HUES64 (cell line): ENCODE data around the gene GUCY1A2.
"Not testable (repeated sequence)": the region's sequence is repeated elsewhere in the genome, so short reads cannot be mapped to it uniquely, and the experiment has no call there.

Experiments used
- H3K27ac ChIP-seq: 2 replicates; pipeline ENCODE4 v1.7.0; 2013; ENCODE audit warnings: low read depth, low read length, inconsistent platforms
- H3K27me3 ChIP-seq: 2 replicates; pipeline ENCODE4 v1.6.1; 2013; ENCODE audit warnings: mild to moderate bottlenecking, low read length; ENCODE audit not compliant: insufficient read depth
- H3K36me3 ChIP-seq: 2 replicates; pipeline ENCODE4 v1.6.1; 2013; ENCODE audit warnings: mild to moderate bottlenecking, low read length; ENCODE audit not compliant: insufficient read depth
- H3K4me1 ChIP-seq: 2 replicates; pipeline ENCODE4 v1.6.1; 2013; ENCODE audit warnings: mild to moderate bottlenecking, low read length, moderate library complexity; ENCODE audit not compliant: insufficient read depth
- H3K4me3 ChIP-seq: 2 replicates; pipeline ENCODE4 v1.5.1; 2013; ENCODE audit warnings: mild to moderate bottlenecking, low read length, moderate library complexity
- H3K9ac ChIP-seq: 2 replicates; pipeline ENCODE4 v1.6.1; 2013; ENCODE audit warnings: mild to moderate bottlenecking, low read depth, low read length
- H3K9me3 ChIP-seq: 2 replicates; pipeline ENCODE4 v1.6.1; 2013; ENCODE audit warnings: low read depth, low read length; ENCODE audit not compliant: insufficient read depth
- WGBS: fragments of 150-250, 120-280 bp; methylation state at CpG from one replicate; pipeline ENCODE4 v1.1.7; 2013; ENCODE audit warnings: missing lambda C conversion rate; 5-methylcytosine and 5-hydroxymethylcytosine counted together

The GUCY1A2 gene

GRCh38 chr11:106834567-106834966, 183.7 kb downstream of the GUCY1A2 start:
- Histone ChIP-seq H3K9ac (no peak overlapping the region), H3K27ac (no peak overlapping the region), H3K4me3 (no peak overlapping the region), H3K4me1 (no peaks in the 10 kb centered on the region), H3K9me3 (no peaks in the 10 kb centered on the region), H3K36me3 (no peaks in the 10 kb centered on the region), H3K27me3 (no peaks in the 10 kb centered on the region)
- WGBS = 83% methylated on average over 2 of the region's 2 CpGs

DNA sequence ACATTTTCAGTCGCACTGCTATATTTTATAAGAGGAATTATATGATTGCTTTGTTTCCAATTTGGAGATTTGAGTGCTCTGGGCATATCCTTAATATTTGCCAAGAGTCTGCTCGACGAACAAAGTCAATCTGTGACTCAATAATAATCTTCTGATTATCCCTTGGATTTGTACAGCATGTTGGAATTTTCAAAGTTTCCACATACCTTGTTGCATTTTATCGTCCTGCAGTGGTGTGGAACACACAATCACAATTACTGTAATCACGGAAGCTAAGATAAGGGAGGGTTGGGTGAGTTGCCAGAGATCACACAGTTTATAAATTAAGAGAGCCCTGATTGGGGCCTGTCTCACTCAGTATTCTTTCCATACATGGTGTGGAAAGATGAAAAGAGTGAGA, 189.3 kb downstream of the GUCY1A2 start:
- H3K4me1 ChIP-seq = no peaks in the 10 kb centered on the region
- WGBS = 92% methylated on average over 5 of the region's 5 CpGs
- H3K36me3 ChIP-seq = no peaks in the 10 kb centered on the region
- no peaks in the 10 kb centered on the region for H3K9me3 ChIP-seq
- H3K4me3 ChIP-seq = no peak overlapping the region
- no peaks in the 10 kb centered on the region for H3K27me3 ChIP-seq
- H3K27ac ChIP-seq = no peak overlapping the region
- H3K9ac ChIP-seq = no peak overlapping the region

GRCh38 chr11:106828576-106828975, 189.7 kb downstream of the GUCY1A2 start:
- Histone ChIP-seq H3K4me3 (no peak overlapping the region), H3K27ac (no peak overlapping the region), H3K9ac (no peak overlapping the region), H3K27me3 (no peaks in the 10 kb centered on the region), H3K4me1 (no peaks in the 10 kb centered on the region), H3K9me3 (no peaks in the 10 kb centered on the region), H3K36me3 (no peaks in the 10 kb centered on the region)
- WGBS = 93% methylated on average over 3 of the region's 3 CpGs

DNA sequence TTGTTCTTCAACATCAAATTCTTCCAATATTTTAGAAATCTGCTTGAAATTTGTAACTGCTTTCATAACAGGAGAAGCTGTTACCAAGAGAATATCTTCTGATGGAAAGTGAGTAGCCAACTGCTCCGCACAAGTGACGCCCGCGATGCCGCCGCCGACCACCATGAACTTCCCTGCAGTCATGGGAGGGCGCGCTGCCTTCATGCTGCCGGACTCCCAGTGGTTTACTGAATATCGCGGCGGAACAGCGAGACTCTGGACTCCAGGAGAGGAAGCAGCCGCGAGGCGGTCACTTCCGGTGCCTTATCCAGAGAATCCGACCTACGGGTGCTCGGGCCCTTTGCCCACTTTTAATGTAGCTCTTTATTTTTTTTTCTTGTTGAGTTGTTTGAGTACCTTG, 190.6 kb downstream of the GUCY1A2 start:
- Histone ChIP-seq H3K27me3 (no peaks in the 10 kb centered on the region), H3K9ac (no peak overlapping the region), H3K9me3 (no peaks in the 10 kb centered on the region), H3K27ac (no peak overlapping the region), H3K36me3 (no peaks in the 10 kb centered on the region), H3K4me3 (no peak overlapping the region), H3K4me1 (no peaks in the 10 kb centered on the region)
- 97% methylated on average over 21 of the region's 21 CpGs for WGBS

GRCh38 chr11:106826558-106826957, 191.7 kb downstream of the GUCY1A2 start:
- 98% methylated on average over 3 of the region's 3 CpGs for WGBS
- H3K36me3 ChIP-seq, H3K4me1 ChIP-seq, H3K27ac ChIP-seq, H3K9ac ChIP-seq, H3K4me3 ChIP-seq, H3K27me3 ChIP-seq, H3K9me3 ChIP-seq: not testable (repeated sequence)

GRCh38 chr11:106821826-106822225, 196.4 kb downstream of the GUCY1A2 start:
- H3K4me1 ChIP-seq = peaks cover 15% of the 10 kb centered on the region
- H3K4me3 ChIP-seq = no peak overlapping the region
- no peaks in the 10 kb centered on the region for H3K27me3 ChIP-seq
- no peak overlapping the region for H3K27ac ChIP-seq
- no peaks in the 10 kb centered on the region for H3K36me3 ChIP-seq
- no peak overlapping the region for H3K9ac ChIP-seq
- WGBS = 100% methylated on average over 1 of the region's 2 CpGs
- H3K9me3 ChIP-seq = no peaks in the 10 kb centered on the region

DNA sequence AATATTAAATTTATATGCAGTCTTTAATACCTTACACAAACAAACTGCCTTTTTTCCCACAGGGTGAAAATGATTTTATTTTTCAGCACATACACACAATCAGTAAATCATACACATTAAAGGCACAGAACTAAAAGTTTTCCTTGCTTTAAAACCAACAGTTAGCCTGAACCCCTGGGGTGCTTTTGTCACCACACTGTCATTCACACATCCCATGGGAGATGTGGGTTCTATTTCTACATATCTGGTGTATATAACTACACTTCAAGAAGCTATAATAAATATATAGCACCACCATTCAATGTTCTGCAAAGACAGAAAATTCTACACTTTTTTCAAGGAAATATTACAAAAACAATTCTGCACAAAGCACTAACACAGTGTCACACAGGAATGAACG, 197.0 kb downstream of the GUCY1A2 start:
- Histone ChIP-seq H3K27ac (no peak overlapping the region), H3K27me3 (no peaks in the 10 kb centered on the region), H3K9ac (no peak overlapping the region), H3K9me3 (no peaks in the 10 kb centered on the region), H3K4me1 (peaks cover 15% of the 10 kb centered on the region), H3K36me3 (no peaks in the 10 kb centered on the region), H3K4me3 (no peak overlapping the region)
- 14% methylated on average over 1 of the region's 1 CpG for WGBS

GRCh38 chr11:106818443-106818842, 199.8 kb downstream of the GUCY1A2 start:
- WGBS = 99% methylated on average over 5 of the region's 5 CpGs
- Histone ChIP-seq H3K27me3 (no peaks in the 10 kb centered on the region), H3K9ac (no peak overlapping the region), H3K4me1 (peaks cover 15% of the 10 kb centered on the region), H3K36me3 (no peaks in the 10 kb centered on the region), H3K9me3 (no peaks in the 10 kb centered on the region), H3K4me3 (no peak overlapping the region), H3K27ac (no peak overlapping the region)

DNA sequence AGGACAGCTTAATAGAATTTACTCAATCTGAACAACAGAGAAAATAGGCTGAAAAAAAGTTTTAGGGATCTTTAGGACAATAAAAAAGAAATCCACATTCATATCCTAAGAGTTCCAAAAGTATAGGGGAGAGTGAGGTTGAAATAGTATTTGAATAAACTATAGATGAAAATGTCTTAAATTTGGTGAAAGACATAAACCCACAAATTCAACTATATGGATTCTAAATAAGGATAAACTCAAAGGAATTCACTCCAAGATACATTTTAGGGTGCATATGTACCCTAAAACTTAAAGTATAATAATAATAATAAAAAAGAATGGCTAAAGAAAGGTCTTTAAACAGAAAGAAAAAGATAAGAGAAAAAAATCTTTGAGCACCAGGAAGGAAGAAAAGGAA, 203.1 kb downstream of the GUCY1A2 start:
- H3K36me3 ChIP-seq = no peaks in the 10 kb centered on the region
- no peaks in the 10 kb centered on the region for H3K27me3 ChIP-seq
- H3K4me1 ChIP-seq = no peaks in the 10 kb centered on the region
- H3K27ac ChIP-seq = no peak overlapping the region
- H3K9me3 ChIP-seq = no peaks in the 10 kb centered on the region
- no peak overlapping the region for H3K9ac ChIP-seq
- no peak overlapping the region for H3K4me3 ChIP-seq

- H3K27me3 ChIP-seq = no peaks in the 10 kb centered on the region
- H3K4me3 ChIP-seq = no peak overlapping the region
- no peaks in the 10 kb centered on the region for H3K9me3 ChIP-seq
- no peaks in the 10 kb centered on the region for H3K36me3 ChIP-seq
- H3K27ac ChIP-seq = no peak overlapping the region
- H3K9ac ChIP-seq = no peak overlapping the region
- no CpG with 5 or more reads among the region's 1 CpG for WGBS
- H3K4me1 ChIP-seq = no peaks in the 10 kb centered on the region
Observed at GRCh38 chr11:106813806-106814205, 204.5 kb downstream of the GUCY1A2 start.

GRCh38 chr11:106794058-106794457, 224.2 kb downstream of the GUCY1A2 start:
- no peaks in the 10 kb centered on the region for H3K36me3 ChIP-seq
- H3K27ac ChIP-seq = no peak overlapping the region
- H3K4me3 ChIP-seq = no peak overlapping the region
- no peaks in the 10 kb centered on the region for H3K4me1 ChIP-seq
- H3K9ac ChIP-seq = no peak overlapping the region
- no peaks in the 10 kb centered on the region for H3K9me3 ChIP-seq
- no peaks in the 10 kb centered on the region for H3K27me3 ChIP-seq

DNA sequence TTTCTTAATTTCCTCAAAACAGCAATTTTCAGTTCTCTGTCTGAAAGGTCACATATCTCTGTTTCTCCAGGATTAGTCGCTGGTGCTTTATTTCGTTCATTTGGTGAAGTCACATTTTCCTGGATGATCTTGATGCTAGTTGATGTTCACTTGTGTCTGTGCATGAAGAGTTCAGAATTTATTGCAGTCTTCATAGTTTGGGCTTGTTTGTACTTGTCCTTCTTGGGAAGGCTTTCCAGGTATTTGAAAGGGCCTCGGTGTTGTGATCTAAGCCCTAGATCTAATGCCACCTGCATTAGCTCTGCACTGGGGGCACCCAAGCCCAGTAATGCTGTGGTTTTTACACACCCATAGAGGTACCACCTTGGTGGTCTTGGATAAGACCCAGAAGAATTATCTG, 228.9 kb downstream of the GUCY1A2 start:
- H3K9ac ChIP-seq = no peak overlapping the region
- 95% methylated on average over 3 of the region's 3 CpGs for WGBS
- H3K36me3 ChIP-seq = no peaks in the 10 kb centered on the region
- H3K27me3 ChIP-seq = no peaks in the 10 kb centered on the region
- H3K27ac ChIP-seq = no peak overlapping the region
- no peaks in the 10 kb centered on the region; the same call in 1 of the 2 replicates for H3K4me1 ChIP-seq
- H3K4me3 ChIP-seq = no peak overlapping the region
- H3K9me3 ChIP-seq = no peaks in the 10 kb centered on the region
